Mesodermal cell (in vitro differentiated cells): ENCODE measurements around the gene PLEKHM3.

Experiments
- H3K27ac ChIP-seq: 2 replicates; pipeline ENCODE4 v1.7.0; 2013; ENCODE audit warnings: mild to moderate bottlenecking, low read depth, low read length, moderate library complexity; ENCODE audit not compliant: severe bottlenecking
- H3K36me3 ChIP-seq: 2 replicates; pipeline ENCODE4 v1.7.1; 2013; ENCODE audit warnings: mild to moderate bottlenecking, low read length, moderate library complexity; ENCODE audit not compliant: control insufficient read depth, insufficient read depth
- H3K4me1 ChIP-seq: one replicate; pipeline ENCODE4 v1.7.1; 2013; ENCODE audit warnings: mild to moderate bottlenecking, low read length; ENCODE audit not compliant: insufficient read depth, control insufficient read depth, poor library complexity, severe bottlenecking
- H3K4me3 ChIP-seq: 2 replicates; pipeline ENCODE4 v1.7.0; 2013; ENCODE audit warnings: low read length, control low read depth, mild to moderate bottlenecking; ENCODE audit not compliant: insufficient read depth, poor library complexity, severe bottlenecking; ENCODE audit errors: extremely low read depth
- H3K9me3 ChIP-seq: 2 replicates; pipeline ENCODE4 v1.7.1; 2013; ENCODE audit warnings: mild to moderate bottlenecking, low read length, moderate library complexity; ENCODE audit not compliant: control insufficient read depth
- WGBS, 2 experiments: methylation state at CpG; one replicate each; pipeline ENCODE4 v1.1.5; 2013; ENCODE audit warnings: missing lambda C conversion rate in 2 of 2; ENCODE audit not compliant: insufficient coverage in 2 of 2; 5-methylcytosine and 5-hydroxymethylcytosine counted together

Gene PLEKHM3

DNA sequence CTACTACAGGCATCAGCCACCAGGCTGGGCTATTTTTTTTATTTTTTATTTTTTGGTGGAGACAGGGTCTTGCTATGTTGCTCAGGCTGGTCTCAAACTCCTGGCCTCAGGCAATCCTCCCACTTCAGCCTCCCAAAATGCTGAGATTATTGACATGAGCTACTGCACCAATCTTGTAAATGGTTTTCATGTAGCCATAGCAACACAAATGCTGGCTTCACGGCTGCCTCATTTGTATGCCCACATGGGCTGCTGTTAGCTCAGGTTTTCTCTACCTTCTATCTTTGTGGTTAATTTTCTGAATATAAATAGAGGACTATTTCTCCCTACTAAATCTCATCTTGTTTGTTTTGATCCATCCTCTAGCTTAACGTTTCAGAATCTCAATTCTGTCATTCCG is 58.2 kb downstream of the PLEKHM3 start:
- no peak overlapping the region for H3K27ac ChIP-seq
- peaks cover 12% of the 10 kb centered on the region for H3K4me1 ChIP-seq
- no CpG with 5 or more reads among the region's 3 CpGs for WGBS, 2 experiments
- H3K4me3 ChIP-seq = no peak overlapping the region
- peaks cover 10% of the 10 kb centered on the region for H3K9me3 ChIP-seq
- no peaks in the 10 kb centered on the region for H3K36me3 ChIP-seq

DNA sequence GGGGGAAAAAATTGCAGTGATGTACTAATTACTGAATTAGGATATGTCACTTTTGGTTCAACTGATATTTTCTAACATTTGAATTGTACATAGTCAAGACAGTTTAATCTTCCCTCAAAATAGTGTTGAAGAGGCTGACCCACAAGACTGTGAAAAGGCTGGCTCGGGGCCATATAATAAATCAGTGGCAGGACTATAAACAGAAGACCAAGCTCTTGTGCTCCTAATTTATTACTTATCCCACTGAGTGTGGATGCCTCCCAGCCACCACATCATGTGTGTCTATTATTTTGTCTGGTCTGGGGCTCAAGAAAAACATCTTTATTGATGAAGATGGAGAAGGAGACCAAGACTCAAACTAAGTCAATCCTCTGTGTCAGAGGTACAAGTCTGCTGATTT is 64.4 kb downstream of the PLEKHM3 start:
- Histone ChIP-seq H3K4me3 (no peak overlapping the region), H3K4me1 (no peaks in the 10 kb centered on the region), H3K36me3 (no peaks in the 10 kb centered on the region), H3K9me3 (peaks cover 13% of the 10 kb centered on the region), H3K27ac (no peak overlapping the region)
- 100% methylated on average over 1 of the region's 1 CpG; no CpG with 5 or more reads in 1 of the 2 experiments for WGBS, 2 experiments

DNA sequence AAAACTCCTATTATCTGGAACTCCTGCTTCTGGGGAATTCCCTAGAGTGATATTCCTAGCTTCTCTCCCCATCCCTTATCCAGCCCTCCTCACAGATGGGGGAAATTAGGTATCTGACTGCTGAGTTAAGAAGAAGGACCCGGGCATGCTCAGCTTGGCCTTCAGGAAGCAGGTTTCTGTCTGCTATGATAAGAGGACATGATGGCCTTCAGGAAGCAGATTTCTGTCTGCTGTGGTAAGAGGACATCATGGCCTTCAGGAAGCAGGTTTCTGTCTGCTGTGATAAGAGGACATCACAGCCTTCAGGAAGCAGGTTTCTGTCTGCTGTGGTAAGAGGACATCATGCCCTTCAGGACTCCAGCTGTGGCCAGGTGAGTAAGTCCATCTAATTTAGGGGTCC is 65.2 kb downstream of the PLEKHM3 start:
- no peaks in the 10 kb centered on the region for H3K4me1 ChIP-seq
- peaks cover 13% of the 10 kb centered on the region for H3K9me3 ChIP-seq
- H3K36me3 ChIP-seq = no peaks in the 10 kb centered on the region
- H3K4me3 ChIP-seq = no peak overlapping the region
- no peak overlapping the region for H3K27ac ChIP-seq
- WGBS, 2 experiments = 70 to 75% methylated on average over 1 of the region's 1 CpG

DNA sequence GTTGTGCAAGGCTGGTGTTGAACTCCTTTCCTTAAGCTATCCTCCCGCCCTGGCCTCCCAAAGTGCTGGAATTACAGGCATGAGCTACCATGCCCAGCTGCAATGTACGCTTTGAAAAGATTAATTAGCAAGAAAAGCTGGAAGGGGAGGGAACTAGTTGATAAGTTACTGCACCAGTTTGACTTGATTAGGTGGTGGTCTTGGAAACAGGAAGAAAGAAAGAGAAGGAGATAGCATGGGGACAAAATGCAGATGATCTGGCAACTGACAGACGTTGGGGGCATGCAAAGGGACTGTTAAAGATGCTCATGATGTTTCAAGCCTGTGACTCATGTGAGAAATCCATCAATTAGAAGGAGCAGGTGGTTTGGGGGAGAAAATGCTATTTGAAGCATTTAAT is 68.6 kb downstream of the PLEKHM3 start:
- Histone ChIP-seq H3K9me3 (no peaks in the 10 kb centered on the region), H3K4me3 (no peak overlapping the region), H3K36me3 (no peaks in the 10 kb centered on the region), H3K4me1 (no peaks in the 10 kb centered on the region), H3K27ac (no peak overlapping the region)
- 76 to 93% methylated on average over 3 of the region's 3 CpGs for WGBS, 2 experiments

DNA sequence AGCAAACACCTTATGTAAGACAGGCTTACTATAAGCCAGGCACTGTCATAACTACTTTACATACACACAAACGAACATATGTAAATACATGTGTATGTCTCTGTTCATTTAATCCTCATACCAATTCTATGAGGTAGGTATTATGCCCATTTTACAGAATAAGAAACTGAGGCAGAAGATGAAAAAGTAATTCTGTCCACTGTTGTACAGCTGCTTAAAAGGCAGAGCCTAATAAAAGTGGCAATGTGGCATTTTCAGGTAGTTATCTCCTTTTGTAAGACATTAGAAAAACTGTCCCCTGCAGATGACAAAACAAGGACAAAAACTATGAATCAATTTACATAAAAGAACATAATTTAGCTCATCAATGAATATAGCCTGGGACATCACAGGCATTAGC is 69.9 kb downstream of the PLEKHM3 start:
- Histone ChIP-seq H3K4me1 (no peaks in the 10 kb centered on the region), H3K9me3 (no peaks in the 10 kb centered on the region), H3K36me3 (no peaks in the 10 kb centered on the region), H3K27ac (no peak overlapping the region), H3K4me3 (no peak overlapping the region)
- no CpG with 5 or more reads among the region's 1 CpG for WGBS, 2 experiments

DNA sequence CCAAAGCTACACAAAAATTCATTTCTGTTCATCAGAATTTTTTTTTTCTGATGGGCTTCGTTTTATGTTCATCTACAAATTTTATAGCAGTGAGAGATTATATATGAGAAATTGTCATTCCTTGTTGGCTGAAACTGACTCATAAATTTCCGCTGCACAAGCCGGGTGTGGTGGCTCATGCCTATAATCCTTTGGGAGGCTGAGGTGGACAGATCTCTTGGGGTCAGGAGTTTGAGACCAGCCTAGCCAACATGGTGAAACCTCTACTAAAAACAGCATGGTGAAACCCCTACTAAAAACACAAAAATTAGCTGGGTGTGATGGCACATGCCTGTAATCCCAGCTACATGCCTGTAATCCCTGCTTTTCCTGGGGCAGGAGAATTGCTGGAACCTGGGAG is 72.0 kb downstream of the PLEKHM3 start:
- Histone ChIP-seq H3K4me1 (no peaks in the 10 kb centered on the region), H3K4me3 (no peak overlapping the region), H3K27ac (no peak overlapping the region), H3K9me3 (no peaks in the 10 kb centered on the region), H3K36me3 (no peaks in the 10 kb centered on the region)
- WGBS, 2 experiments = no CpG with 5 or more reads among the region's 3 CpGs

DNA sequence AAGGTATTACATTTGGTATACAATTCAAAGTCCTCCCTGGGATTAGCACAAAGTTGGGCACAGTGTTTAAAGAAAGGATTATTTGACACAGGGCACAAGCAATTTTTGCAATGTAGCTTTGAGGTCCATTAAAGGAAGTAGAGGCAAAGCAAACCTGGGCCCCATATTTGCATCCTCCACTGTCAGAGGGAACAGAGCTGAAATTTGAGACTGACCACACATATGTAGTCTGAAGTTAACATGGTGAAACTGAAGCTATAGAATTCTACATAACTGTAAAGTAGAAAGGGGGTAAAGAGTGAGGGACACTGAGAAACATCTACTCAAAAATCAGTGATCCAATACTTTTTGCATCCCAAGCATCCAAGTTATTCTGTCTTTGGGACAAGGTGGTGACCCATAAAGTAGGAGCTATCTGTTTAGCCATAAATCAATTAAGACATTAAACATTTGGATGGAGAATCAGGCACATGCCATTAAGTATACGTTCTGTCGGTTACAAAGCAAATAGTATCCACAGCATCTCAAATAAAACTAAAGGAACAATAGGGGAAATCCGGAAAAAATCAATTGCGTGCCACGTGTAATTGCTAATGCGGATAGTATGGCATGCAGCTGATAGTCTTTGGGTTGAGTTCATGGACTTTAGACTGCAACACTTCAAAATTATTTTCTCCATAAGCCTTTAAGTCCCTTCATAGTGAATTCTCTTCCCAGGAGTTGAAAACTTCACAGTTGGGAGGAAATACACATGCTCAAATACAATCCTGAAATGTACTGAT is 72.6 kb downstream of the PLEKHM3 start:
- 96% methylated on average over 6 of the region's 6 CpGs; no CpG with 5 or more reads in 1 of the 2 experiments for WGBS, 2 experiments
- Histone ChIP-seq H3K4me1 (no peaks in the 10 kb centered on the region), H3K4me3 (no peak overlapping the region), H3K9me3 (no peaks in the 10 kb centered on the region), H3K36me3 (no peaks in the 10 kb centered on the region), H3K27ac (no peak overlapping the region)

DNA sequence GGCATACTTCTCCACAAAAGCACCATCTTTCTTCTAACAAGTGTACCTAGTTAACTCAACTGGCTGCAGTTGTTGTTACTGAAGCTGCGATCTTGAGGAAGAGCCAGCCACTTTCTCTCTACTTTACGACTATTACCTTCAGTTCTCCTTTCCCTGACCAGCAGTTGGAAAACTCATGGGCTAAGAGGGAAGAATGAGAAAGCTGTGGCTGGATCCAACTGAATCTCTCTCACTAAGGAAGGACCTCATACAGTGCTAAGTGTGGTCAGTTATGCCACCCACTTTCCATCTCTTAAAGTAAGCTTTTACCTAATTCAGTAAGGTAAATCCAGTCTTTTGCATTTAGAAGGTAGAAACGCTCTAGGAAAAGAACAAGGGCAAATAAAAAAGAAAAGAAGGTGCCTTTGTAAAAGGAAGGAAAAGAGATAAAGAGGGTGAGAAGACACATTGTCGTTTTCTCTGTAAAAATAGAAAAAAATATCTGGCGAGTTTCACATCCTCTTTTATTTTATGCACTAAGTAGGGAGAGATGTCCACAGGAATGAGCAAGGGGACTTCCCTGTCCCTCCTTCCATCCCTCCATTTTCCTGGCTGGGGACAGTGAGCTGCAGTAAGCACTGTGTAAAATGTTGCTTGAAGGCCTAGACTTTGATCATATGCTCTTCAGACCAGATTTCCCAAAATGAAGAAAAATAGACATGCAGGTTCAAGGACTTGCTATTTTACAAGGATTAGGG is 73.4 kb downstream of the PLEKHM3 start:
- no peak overlapping the region for H3K27ac ChIP-seq
- H3K9me3 ChIP-seq = no peaks in the 10 kb centered on the region
- WGBS, 2 experiments = 72 to 77% methylated on average over 2 to 4 of the region's 5 CpGs
- H3K4me3 ChIP-seq = no peak overlapping the region
- H3K4me1 ChIP-seq = no peaks in the 10 kb centered on the region
- no peaks in the 10 kb centered on the region for H3K36me3 ChIP-seq

DNA sequence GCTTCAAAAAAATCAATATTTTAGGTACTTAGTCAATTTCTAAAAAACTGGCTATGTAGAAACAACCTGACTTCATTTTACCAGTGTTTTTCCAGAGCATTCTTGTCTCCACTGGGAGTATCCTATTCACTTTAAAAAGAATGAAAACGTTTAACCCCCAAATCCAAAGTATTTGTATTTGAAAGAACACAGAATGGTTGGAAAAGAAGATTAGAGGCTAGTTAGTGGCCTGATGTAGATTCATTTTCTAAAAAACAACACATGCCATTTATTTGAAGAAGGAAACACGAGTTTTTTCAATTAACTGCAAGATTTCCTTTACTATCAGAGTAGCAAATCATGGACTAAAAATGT is 74.6 kb downstream of the PLEKHM3 start:
- H3K4me3 ChIP-seq = no peak overlapping the region
- WGBS, 2 experiments = no CpG with 5 or more reads among the region's 2 CpGs
- H3K9me3 ChIP-seq = no peaks in the 10 kb centered on the region
- no peak overlapping the region for H3K27ac ChIP-seq
- H3K36me3 ChIP-seq = no peaks in the 10 kb centered on the region
- H3K4me1 ChIP-seq = no peaks in the 10 kb centered on the region

DNA sequence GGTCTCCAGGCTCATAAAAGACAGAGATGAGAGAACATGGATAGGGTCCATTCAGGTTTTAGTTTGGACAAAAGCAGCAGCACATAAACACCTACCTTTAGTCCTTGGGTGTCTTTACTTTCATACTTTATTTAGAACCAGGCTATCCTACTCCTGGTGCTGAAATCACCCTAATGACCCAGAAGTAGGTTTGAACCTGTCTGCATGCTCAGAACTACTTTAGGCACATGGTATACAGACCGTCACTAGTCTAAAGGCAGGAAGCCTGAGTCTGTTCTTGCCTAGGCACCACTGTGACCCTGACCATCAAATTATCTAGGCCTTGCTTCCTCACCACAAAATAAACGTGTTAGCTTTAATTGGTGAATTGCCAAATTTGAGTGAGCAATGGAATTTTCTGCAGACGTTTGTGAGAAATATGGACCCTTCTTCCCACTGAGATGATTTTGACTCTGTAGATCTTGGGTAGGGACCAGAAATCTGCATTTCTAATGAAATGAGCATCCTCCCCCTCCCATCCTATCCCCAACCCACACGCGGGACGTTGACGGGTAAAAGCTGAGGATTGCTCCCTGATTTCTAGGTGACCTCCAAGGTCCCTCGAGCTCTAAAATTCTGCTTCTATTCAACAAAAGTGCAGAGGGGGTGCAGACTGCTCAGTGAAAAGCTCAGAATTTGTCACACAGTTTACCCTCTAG is 75.1 kb downstream of the PLEKHM3 start:
- Histone ChIP-seq H3K4me1 (no peaks in the 10 kb centered on the region), H3K27ac (no peak overlapping the region), H3K36me3 (no peaks in the 10 kb centered on the region), H3K9me3 (no peaks in the 10 kb centered on the region), H3K4me3 (no peak overlapping the region)
- 60 to 80% methylated on average over 1 to 6 of the region's 8 CpGs for WGBS, 2 experiments
